A673 (cell line): ENCODE data around the gene PAQR7.

Experiments
- EZH2 ChIP-seq: fragments of 200-600 bp; sonication (generic); IDR thresholded peaks from 2 replicates; pipeline ENCODE4 v1.6.1; 2017; ENCODE audit warnings: borderline replicate concordance, low read depth, mild to moderate bottlenecking, mixed read lengths, antibody characterized with exemption, low read length; ENCODE audit not compliant: poor library complexity, severe bottlenecking
- TF ChIP-seq, protein P1 (sequence below): fragments of 300-800, 200-600 bp; sonication (generic); conservative IDR thresholded peaks from 2 replicates; pipeline ENCODE4 v1.5.1; 2017; ENCODE audit warnings: low read depth, mild to moderate bottlenecking, antibody characterized with exemption, low read length, moderate library complexity, mixed read lengths

DNA sequence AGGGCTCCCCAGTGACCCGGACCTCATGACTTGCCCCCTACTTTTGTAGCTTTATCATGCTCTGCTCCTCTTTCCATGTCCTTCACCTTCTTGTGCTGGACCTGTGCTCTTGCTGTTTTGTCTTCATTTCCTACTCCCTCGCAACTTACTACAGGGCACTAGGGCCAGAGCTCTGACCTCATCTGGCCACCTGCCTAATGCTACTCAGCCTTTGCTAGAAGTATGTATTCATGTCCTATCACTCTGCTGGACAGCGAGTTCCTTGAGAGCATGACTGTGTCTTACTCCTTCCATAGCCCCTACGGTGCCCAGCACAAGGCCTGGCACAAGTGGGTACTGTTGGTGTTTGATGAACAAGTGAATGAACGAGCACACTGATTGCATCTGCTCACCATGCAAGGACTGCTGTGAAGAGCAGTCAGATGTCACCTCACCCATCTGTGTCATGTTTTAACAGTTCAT is 53.8 kb downstream of the PAQR7 start:
- TF ChIP-seq, protein P1, sequence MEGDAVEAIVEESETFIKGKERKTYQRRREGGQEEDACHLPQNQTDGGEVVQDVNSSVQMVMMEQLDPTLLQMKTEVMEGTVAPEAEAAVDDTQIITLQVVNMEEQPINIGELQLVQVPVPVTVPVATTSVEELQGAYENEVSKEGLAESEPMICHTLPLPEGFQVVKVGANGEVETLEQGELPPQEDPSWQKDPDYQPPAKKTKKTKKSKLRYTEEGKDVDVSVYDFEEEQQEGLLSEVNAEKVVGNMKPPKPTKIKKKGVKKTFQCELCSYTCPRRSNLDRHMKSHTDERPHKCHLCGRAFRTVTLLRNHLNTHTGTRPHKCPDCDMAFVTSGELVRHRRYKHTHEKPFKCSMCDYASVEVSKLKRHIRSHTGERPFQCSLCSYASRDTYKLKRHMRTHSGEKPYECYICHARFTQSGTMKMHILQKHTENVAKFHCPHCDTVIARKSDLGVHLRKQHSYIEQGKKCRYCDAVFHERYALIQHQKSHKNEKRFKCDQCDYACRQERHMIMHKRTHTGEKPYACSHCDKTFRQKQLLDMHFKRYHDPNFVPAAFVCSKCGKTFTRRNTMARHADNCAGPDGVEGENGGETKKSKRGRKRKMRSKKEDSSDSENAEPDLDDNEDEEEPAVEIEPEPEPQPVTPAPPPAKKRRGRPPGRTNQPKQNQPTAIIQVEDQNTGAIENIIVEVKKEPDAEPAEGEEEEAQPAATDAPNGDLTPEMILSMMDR: no peak
- no peak for TF ChIP-seq EZH2
